ENCODE results near the gene PROK1.
"Not testable (repeated sequence)": the region's sequence is repeated elsewhere in the genome, so short reads cannot be mapped to it uniquely, and the experiment has no call there.

PROK1 gene

DNA sequence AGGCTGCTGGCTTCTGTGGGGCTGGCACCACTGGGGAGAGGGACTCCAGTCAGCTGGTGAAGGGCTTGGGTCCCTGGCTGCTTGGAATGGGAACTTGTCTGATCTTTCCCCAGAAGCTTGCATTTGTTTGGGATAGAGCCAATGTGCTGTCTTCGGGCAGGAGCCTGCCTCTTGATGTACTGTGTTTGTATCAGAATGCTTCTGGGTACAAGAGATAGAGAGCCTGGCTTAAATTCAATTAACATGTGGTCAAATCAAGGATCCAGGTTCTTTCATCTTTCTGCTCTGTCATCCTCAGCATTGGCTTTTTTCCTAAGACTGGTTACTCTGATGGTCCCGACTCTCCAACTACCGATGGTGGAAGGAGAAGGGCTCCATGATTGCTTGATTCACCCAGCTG lies 16.0 kb upstream of the PROK1 start:
- no peak for DNase-seq

DNA sequence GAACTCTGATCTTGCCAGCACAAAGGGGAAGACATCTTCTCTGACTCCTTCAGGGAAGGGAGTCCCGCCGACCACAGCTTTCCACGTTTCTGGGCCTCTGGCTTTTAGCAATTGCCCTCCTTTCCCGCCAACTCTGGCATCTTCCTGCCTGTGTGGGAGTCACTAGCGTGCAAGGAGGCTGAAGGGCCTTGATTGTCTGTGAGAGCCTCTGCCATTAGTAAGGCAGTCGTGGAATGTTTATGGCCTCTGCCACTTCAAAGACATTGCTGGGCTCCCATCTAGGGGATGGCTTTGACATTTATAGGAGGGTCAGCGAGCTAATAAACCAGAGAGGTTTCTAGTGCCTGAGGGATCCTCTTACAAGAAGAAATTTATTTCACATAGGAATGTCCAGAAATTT lies 14.3 kb upstream of the PROK1 start:
- DNase-seq, result no peak

DNA sequence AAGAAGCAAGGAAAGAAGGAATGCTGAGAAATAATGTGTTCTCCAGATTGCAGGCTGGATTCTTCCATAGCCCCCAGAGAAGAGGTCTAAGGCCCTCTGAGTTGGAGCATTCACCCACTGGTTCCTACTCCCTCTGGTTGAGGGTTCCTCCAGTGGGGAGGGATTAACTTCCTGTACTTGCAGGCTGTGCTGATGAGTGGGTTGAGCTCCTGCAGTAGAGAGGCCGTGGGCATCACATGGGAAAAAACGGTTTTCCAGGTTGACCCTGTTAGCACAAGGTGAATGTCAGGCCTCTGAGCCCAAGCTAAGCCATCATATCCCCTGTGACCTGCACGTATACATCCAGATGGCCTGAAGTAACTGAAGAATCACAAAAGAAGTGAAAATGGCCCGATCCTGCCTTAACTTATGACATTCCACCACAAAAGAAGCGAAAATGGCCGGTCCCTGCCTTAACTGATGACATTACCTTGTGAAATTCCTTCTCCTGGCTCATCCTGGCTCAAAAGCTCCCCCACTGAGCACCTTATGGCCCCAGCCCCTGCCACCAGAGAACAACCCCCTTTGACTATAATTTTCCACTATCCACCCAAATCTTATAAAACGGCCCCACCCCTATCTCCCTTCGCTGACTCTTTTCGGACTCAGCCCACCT lies 13.2 kb upstream of the PROK1 start:
- DNase-seq, result not testable (repeated sequence)

DNA sequence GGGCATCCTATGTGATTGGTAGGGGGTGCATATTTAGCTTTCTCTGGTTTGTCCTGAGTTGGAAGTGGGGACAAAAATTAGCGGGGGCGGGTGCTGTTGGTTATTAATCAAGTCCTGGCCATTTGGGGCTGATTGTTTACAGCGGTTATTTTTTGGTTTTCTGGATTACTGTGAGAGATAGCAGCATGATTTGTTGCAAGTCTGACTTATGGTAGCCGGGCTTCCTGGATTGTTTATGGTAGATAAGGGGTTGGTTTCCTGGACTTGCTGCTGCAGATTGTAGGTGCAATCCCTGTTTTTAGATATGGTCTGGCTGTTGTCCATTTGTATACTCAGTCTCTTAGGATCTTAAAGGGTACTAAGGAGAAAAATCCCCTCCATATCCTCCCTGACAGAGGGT lies 12.1 kb upstream of the PROK1 start:
- DNase-seq, result no peak

- not testable (repeated sequence) for DNase-seq
These were observed 11.1 kb upstream of the PROK1 start for GRCh38 chr1:110439873-110440272.

DNA sequence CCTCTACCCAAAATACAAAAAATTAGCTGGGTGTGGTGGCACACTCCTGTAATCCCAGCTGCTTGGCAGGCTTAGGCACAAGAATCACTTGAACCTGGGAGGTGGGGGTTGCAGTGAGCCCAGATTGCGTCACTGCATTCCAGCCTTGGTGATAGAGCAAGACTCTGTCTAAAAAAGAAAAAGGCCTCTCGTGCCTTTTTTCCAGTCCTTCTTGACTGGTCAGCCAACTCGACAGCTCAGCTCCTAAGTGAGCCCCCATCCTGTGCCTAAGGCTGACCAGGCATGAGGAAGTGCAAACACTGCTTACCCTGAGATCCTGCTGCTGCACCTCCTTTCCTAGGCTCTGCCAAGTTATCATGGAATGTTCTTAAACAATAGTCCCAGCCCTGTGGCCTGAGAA lies 10.1 kb upstream of the PROK1 start:
- no peak for DNase-seq

DNA sequence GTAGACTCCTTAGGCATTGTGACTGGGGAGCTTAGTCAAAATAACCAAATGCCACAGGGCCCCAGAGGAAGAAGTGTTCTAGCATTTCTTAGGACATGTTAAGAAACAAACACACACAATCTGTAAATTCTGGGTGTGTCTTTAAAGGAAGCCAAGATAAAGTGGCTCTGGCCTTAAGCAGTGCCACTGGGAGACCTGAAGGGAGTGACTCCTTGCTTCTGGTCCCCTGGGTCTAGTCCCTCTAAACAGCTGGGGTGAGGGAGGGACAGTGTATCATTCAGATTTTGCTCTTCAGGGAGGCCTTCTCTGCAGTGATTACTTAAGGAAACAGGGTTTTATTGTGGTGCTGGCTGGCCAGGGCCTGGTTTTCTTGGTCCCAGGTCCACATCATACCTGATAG lies 9.1 kb upstream of the PROK1 start:
- DNase-seq, result no peak

- DNase-seq, result no peak
These were observed 7.5 kb upstream of the PROK1 start for GRCh38 chr1:110443451-110443850.

DNA sequence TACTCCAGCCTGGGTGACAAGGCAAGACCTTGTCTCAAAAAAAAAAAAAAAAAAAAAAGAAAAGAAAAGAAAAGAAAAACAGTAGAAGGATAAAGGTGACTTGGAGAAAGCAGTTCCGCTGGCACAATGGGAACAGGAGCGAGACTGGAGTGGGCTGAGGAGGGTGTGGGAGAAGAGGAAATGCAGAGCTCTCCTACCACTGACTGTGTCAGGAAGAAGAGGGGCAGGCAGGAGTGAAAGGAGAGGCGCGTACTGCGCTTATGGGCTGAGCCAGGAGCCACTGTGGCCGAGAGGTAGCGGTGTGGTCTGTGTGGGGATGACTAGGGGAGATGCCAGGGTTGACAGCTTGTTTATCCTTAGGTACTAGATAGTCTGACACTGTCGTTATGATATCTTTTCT lies 6.4 kb upstream of the PROK1 start:
- no peak for DNase-seq

GRCh38 chr1:110449661-110450651 lies 993 bp upstream of the PROK1 start:
- no peak for DNase-seq

DNA sequence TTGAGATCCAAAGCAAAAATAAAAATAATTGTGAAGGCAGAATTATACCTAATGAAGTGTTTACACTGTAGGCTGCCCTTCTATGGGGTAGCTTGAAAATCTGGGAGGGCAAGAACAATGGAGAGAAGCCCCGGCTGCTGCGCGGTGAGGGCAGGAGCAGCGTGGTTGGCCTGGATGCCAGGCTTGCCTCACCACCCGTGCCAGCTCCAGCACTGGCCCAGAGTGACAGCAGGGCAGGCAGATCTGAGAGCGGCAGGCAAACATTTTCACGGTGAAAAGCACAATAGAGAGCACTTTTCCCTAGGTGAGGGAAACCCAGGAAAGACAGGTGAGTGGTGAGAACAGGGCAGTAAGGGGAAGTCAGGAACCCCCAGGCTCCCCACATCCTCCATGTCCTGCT lies 1.4 kb downstream of the PROK1 start:
- no peak for DNase-seq

DNA sequence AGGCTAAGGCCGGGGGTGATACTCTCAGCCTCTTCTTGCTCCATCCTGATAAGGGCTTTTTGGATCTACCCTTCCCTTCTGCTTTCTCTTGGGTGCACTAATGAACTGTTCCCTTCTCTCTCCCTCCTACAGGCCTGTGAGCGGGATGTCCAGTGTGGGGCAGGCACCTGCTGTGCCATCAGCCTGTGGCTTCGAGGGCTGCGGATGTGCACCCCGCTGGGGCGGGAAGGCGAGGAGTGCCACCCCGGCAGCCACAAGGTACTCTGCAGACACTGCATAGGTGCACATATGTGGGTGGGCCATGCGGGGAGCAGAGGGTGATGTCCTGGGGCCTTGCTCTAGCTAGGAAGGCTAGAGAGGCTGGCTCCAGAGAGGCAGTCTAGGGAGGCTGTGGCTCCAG lies 2.9 kb downstream of the PROK1 start:
- DNase-seq, result no peak

DNA sequence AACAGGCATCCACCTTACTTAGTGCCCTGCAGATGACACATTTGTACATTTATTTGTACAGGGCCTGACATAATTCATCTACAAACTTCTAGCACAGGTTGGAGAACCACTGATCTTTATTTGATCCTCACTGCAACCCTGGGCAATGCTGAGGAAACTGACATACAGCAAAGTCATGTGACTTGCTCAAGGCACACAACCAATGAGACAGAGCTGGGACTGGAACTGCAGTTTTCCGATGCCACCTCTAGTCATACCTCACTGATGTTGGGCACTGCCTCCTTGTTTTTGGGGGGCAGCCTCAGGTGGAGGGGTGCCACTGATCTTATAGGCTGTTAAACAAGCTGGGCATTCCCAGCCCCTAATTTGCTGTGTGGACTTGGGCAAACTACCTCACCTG lies 3.4 kb downstream of the PROK1 start:
- no peak for DNase-seq

DNA sequence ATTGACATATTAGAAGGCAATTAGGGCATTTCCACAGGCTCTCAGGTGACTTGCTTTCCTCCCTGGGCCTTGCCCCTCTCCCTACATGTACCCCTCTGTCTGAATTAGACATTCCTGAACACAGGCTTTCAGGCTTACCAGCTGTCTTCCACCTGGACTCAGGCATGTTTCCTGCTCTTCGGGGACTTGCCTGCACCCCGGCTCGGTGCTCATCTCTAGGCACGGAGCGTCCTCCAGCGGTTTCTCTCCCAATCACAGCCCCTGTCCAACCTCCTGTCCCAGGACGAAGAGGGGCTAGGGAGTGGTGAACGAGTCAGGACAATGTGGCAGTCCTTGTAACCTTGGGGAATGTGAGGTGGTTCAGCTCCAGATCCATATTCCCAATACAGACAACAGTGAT lies 4.2 kb downstream of the PROK1 start:
- DNase-seq, result no peak

- no peak for DNase-seq
These were observed 6.3 kb downstream of the PROK1 start for GRCh38 chr1:110457206-110457605.

DNA sequence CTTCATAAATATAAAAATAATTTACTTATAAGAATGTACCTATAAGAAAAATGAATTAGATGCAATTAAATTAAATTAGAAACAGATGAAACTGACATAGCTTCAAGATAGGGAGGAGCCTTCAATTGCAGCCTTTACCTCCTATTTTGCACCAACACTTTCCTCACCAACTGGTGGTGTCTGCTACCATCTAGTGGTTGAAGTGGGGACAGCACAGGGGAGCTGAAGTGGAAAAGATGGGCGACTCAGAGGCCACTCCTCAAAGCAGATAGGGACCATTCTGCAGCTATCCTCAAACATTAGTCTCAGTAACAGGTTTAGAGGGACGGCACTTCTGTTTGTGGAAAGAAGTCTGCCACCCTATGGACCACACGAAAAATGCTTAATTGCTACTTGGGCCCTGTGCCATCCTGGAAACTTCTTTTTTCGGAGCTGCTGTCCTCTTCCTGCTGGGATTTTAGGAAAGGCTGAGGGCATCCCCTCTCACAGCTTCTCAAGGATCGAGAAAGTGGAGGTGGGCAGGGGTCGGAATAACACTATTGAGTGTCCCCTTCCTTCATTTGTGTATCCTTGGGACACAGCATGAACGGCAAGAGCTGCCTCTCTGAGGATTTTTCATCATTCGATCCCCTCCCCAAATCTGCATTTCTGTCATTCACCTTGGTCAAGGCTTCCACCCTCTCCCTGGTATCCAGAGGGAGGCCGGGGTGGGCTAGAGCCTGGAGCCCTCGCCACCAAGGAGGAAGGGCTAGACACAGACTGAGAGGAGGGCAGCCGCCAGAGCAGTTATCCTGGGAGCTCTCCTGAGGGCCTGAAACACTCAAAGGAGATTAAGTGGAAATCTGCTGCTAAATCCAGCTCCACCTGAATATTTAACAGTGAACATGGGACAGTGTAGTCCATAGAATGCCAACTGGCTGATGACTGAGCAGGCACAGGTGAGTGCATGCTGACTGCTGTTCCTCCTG lies 9.6 kb downstream of the PROK1 start:
- DNase-seq, result peak; percentile 85

GRCh38 chr1:110462093-110462492 lies 11.1 kb downstream of the PROK1 start:
- no peak for DNase-seq

DNA sequence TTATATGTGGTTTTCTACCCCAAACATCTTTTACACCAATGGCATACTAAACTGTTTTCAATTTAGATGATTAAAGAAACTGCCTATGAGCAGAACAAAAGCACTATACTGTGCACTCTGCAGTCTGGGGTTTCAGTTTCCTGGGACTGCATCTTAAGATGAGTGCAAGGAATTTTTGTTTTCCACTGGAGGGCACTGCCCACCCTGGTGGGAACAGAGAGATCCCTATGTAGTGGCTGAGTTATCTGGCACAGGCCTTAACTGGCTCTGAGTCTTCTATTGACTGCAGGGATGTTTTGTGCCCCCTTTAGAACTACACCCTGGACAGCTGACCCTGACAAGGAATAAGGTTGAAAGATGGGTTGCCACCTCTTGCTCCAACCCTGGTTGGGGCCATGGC lies 12.0 kb downstream of the PROK1 start:
- DNase-seq, result no peak

- no peak for DNase-seq
These were observed 12.8 kb downstream of the PROK1 start for GRCh38 chr1:110463725-110464124.

DNA sequence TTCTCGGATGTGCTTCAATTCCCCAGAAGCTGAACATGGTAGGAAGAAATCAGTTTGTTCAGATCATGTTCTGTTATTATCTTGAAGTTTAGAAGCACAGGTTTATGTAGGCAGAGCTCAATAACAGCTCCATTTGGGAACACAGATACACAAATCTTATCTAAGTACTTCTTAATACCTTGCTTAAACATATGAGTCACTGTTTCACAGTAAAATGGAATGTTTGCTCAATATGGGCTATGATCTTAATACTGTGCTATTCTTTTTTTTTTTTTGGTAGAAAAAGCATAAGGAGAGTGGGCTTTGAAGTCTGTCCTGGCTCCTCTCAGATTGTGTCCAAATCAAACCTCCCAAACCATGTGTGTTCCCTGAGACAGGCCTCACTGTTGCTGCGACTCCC lies 13.4 kb downstream of the PROK1 start:
- no peak for DNase-seq

GRCh38 chr1:110465038-110465813 lies 14.3 kb downstream of the PROK1 start:
- DNase-seq, result no peak

DNA sequence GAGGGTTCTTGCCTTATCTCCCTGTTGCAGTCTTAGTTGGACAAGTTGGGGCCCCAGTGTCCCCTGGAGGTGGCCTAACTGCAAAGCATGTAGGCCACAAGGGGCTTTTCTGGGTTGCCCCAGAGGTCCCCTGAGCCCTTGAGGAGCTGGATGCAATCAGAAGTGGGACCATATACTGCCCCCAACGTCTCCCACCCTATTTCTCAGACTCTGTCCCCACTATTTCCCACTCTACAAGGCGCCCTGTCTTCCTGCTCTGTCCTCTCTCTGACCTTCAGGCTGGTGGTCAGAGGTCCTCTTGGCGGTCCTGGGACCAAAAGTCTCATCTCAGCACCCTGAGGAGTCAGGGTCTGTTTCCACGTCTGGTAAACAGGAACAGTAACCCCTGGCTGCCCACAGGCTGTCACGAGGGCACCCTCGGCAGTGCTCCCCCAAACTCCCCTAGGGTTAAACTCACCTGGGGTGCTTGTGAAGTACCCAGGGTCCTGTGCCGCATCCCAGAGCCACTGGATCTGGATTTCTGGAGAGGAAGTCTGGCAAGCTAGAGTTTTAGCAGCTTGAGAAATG lies 14.9 kb downstream of the PROK1 start:
- no peak for DNase-seq
